GM12874 (cell line): ENCODE data around the gene MIS12.

Source experiments
- TF ChIP-seq, protein P1 (sequence below): IDR thresholded peaks from 2 replicates; pipeline ENCODE4 v1.5.1; 2011; ENCODE audit warnings: low read depth, mild to moderate bottlenecking, control low read depth, low read length, moderate library complexity; ENCODE audit not compliant: insufficient read depth

MIS12 gene

DNA sequence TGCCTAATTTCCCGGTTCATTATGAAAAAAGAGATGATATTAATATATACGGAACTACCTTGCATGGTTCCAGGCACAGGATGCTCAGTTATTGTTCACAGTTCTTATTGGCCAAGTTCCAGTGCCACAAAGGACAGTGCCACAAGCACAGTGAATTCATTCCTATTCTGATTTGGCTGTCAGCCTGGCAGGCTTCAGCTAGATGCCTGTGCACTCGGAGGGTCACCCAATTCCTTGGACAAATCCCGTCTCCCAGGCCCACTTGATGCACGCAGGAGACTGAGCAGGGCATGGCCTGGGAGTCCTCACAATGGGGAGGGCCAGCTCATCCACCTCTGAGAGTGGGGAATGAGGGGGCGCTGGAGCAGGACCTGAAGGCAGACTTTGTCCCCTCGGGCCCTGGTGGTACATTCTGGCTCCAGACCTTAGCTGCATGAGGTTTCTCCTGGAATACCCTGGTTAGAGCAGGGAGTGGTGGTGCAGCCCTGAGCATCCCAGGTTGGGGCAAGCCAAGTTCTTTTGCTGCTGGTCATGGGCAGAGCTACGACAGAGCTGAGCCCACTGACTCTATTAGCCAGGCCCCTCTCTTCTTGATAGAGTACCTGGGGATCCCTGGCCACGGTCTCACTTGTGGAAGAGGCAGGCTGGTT, 41.4 kb downstream of the MIS12 start:
- TF ChIP-seq, protein P1, sequence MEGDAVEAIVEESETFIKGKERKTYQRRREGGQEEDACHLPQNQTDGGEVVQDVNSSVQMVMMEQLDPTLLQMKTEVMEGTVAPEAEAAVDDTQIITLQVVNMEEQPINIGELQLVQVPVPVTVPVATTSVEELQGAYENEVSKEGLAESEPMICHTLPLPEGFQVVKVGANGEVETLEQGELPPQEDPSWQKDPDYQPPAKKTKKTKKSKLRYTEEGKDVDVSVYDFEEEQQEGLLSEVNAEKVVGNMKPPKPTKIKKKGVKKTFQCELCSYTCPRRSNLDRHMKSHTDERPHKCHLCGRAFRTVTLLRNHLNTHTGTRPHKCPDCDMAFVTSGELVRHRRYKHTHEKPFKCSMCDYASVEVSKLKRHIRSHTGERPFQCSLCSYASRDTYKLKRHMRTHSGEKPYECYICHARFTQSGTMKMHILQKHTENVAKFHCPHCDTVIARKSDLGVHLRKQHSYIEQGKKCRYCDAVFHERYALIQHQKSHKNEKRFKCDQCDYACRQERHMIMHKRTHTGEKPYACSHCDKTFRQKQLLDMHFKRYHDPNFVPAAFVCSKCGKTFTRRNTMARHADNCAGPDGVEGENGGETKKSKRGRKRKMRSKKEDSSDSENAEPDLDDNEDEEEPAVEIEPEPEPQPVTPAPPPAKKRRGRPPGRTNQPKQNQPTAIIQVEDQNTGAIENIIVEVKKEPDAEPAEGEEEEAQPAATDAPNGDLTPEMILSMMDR = no peak

DNA sequence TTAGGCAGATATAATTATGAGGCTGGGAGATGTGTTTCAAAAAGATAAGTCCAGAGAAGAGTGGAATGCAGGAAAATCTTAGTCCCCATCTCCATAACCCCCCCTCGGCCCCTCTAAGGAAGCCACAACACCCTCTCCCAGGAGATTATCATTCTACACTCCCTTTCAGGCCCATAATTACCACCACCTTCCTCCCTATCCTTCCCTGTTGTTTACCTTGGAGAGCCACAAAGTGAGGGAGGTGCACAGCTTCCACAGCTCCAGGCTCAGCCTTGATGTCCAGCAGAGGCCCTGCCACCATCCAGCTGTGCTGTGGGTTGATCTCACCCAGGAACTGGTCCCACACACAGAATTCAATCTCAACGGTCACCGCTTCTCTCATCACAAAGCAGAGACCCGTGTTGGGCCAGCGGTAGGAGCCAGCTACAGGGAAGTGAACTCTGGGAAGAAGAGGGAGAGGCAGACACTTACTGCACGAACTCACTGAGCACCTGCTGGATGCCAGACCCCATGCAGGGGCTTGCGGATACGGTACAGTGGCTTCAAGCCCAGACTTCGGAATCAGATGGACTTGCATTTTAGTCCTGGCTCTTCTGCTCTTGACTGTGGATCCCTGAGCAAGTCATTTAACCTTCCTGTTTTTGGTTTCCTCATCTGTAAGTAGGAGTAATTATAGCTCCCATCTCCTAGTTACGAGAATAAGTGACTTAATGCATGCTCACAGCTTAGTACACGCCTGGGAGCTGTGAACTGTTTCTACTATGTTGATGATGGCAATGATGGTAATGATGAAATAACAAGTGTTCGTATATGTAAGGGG, 44.1 kb downstream of the MIS12 start:
- TF ChIP-seq, protein P1 = no peak

DNA sequence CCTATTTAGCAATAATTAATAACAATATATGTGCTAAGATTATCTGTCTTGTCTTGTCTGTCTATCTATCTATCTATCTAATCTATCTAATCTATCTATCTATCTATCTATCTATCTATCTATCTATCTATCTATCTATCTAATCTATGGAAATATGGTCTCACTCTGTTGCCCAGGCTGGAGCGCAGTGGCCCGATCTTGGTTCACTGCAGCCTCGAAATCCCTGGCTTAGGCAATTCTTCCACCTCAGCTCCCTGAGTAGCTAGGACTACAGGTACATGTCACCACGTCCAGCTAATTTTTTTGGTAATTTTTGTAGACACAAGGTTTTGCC, 44.7 kb downstream of the MIS12 start:
- TF ChIP-seq, protein P1 = no peak

DNA sequence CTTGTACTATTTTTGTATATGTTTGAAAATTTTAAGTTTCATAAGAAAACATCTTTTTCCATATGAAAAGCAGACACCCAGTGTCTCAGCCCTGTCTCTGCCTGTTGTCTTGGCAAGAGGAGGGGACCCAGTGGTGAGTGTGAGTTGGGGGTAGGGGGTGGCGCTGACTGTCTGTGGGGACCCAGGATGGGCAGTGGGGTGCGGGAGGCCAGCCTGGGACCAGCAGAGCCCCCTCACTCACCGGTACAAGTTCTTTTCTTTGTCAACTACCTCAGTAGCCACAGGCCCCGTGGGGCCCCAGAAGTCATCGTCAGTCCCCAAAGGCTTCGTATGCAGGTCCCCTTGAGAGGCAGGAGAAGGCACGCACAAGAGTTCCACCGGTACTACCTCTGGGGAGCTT, 46.2 kb downstream of the MIS12 start:
- TF ChIP-seq, protein P1 = no peak

DNA sequence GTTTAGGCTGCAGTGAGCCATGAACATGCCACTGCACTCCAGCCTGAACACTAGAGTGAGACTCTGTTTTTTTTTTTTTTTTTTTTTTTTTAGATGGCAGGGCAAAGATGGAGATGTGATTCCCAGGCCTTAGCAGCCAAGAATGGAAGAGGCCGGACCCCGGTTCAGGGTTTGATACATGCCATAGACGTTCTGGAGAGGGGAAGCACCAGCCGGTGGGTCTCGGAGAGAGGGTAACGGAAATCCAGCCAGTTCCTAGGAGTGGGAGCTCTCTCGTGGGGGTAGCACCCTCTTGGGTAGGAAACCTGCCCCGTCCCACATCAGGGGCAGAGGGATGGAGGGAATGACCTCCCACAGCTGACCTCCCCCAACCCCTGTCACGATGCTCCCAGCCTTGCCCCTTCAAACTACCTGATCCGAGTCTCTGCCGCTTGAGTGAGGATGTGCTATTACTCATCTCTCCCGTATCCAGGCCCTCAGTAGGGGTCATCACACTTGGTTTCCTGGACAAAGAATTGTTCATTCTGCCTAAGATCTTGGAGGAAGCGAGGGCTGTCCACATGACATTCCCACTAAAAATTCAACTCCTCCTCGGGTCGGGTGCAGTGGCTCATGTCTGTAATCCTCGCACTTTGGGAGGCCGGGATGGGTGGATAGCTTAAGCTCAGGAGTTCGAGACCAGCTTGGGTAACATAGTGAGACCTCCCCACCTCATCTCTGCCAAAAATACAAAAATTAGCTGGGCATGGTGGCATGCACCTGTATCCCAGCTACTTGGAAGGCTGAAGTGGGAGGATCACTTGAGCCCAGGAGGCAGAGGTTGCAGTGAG, 47.3 kb downstream of the MIS12 start:
- TF ChIP-seq, protein P1 = no peak

DNA sequence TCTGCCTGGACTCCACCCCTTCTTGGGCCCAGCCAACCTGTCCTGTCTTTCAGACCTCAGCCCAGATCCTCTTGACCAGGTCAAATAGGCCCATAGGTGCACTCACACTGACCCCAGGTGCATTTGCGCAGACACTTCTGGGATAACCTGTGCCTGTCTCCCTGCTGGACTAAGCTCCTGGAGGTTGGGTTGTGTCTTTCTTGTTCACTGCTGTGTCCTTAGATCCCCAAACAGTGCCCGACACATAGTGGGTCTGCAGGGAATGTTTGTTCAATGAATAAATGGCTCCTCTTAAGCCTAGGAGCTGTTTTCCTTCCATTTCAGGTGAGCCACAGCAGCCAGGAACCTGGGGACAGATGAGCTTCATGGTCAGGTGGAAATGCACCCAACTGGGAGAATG, 49.1 kb downstream of the MIS12 start:
- TF ChIP-seq, protein P1 = no peak
